BJ (cell line): ENCODE data around the gene NTPCR. TPM values are rescaled to one million over a fixed set of nuclear protein-coding genes. Genes with fewer than 3 reads are reported as not detected.

Experiments
- CTCF ChIA-PET: fragments of 350-600 bp; formaldehyde crosslinking; extraction: SDS; loops from one replicate; lab custom pipeline; 2021; ENCODE audit warnings: antibody characterized with exemption, inconsistent platforms; lab: Yijun Ruan, JAX
- POLR2A ChIA-PET: fragments of 300-600 bp; sonication (Branson Sonifier 250); formaldehyde crosslinking; extraction: SDS; loops from one replicate; lab custom pipeline; 2021; ENCODE audit warnings: antibody characterized with exemption; lab: Charles Lee
- DNase-seq: peaks from one replicate; pipeline ENCODE4 v3.0.0-alpha.2; 2011; ENCODE audit warnings: low read depth
- H3K27me3 ChIP-seq: 2 replicates; pipeline ENCODE4 v1.6.0; 2011; ENCODE audit warnings: low read length; ENCODE audit not compliant: control insufficient read depth, insufficient read depth
- H3K36me3 ChIP-seq: 2 replicates; pipeline ENCODE4 v1.5.1; 2011; ENCODE audit warnings: low read length; ENCODE audit not compliant: control insufficient read depth, insufficient read depth
- H3K4me3 ChIP-seq: 2 replicates; pipeline ENCODE4 v1.5.1; 2011; ENCODE audit warnings: low read depth, mild to moderate bottlenecking, control low read depth, low read length
- CTCF ChIP-seq: IDR thresholded peaks from 2 replicates; pipeline ENCODE4 v1.5.1; 2011; ENCODE audit warnings: low read depth, mild to moderate bottlenecking, control low read depth, inconsistent platforms, low read length, moderate library complexity; ENCODE audit not compliant: insufficient read depth
- polyA plus RNA-seq: library from polyadenylated mRNA; depleted of rRNA; stranded (reverse); fragments of >200 nt; gene quantifications from 2 replicates; pipeline ENCODE4 v1.2.3, GENCODE V29; 2011

NTPCR gene
- polyA plus RNA-seq, 1 experiment, result 23.4 TPM

DNA sequence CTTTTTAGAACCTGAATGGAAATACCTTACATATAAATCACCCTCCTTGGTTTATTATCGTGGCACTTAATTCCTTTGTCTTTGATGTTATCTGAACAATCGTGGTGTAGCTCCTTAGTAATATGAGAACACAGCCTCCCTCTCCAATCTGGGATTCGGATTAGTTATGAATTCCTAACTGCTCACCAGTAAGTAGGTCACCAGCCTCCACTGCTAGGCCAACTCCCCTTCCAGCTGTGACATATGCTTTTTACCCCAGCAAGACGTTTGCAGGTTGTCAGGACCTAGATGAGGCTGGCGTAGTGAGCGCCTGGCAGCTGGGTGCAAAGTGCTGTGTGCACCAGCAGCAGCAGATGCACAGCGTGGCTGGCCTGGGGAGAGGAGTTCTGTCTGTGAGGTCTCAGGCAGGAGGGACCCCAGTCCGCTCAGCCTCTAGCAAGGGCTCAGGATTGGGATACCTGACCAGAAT is 38.2 kb downstream of the NTPCR start:
- ChIA-PET CTCF (no interaction called here), POLR2A (no interaction called here)
- Histone ChIP-seq H3K27me3 (no peaks in the 10 kb centered on the region), H3K4me3 (no peak overlapping the region), H3K36me3 (peaks cover 3% of the 10 kb centered on the region; the same call in 1 of the 2 replicates)
- peak; percentile 26 for DNase-seq
- no peak for TF ChIP-seq CTCF

GRCh38 chr1:232990176-232991128 is 40.0 kb downstream of the NTPCR start:
- no peak for DNase-seq
- Histone ChIP-seq H3K27me3 (no peaks in the 10 kb centered on the region), H3K36me3 (peaks cover 3% of the 10 kb centered on the region; the same call in 1 of the 2 replicates), H3K4me3 (no peak overlapping the region)
- CTCF ChIA-PET, result interaction anchor here (1.2 to 1.6 kb wide), 2 partner anchors 8 to 17 kb away, joined by 5 to 6 read pairs; no protein-coding TSS in a partner anchor
- TF ChIP-seq CTCF, result no peak
- POLR2A ChIA-PET, result no interaction called here

GRCh38 chr1:232991238-232991637 is 40.8 kb downstream of the NTPCR start:
- no peak for TF ChIP-seq CTCF
- POLR2A ChIA-PET, result no interaction called here

DNA sequence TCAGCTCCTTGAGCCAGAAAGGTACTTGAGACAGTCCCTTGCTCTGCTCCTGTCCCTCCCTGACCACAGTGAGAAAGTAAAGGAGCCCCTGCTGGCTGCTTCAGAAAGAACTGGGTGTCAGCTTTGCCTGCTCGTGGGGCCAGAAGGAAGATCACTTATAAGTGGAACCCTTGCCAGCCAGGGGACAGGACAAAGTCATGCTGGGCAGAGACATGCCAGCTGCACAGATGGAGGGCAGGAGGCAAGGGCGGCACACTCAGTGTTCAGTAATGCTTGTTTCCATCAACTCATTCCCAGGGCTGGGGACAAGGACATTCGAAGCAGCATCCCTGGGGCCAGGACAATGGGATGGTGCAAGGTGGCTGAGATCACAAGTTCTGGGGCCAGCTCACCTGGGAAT is 41.8 kb downstream of the NTPCR start:
- ChIA-PET POLR2A (no interaction called here), CTCF (interaction anchor here (1.6 kb wide), 1 partner anchor 15 kb away, joined by 5 read pairs; no protein-coding TSS in a partner anchor)
- no peaks in the 10 kb centered on the region for H3K27me3 ChIP-seq
- peaks cover 2% of the 10 kb centered on the region for H3K36me3 ChIP-seq
- DNase-seq, result no peak
- no peak overlapping the region for H3K4me3 ChIP-seq
- TF ChIP-seq CTCF, result no peak

More at GRCh38 chr1:232991238-232991637, 40.8 kb downstream of the NTPCR start:
- DNase-seq, result no peak
- CTCF ChIA-PET, result interaction anchor here (1.6 kb wide), 1 partner anchor 16 kb away, joined by 5 read pairs; no protein-coding TSS in a partner anchor
- no peak overlapping the region for H3K4me3 ChIP-seq
- H3K27me3 ChIP-seq, result no peaks in the 10 kb centered on the region
- peaks cover 2% of the 10 kb centered on the region; the same call in 1 of the 2 replicates for H3K36me3 ChIP-seq

GRCh38 chr1:232993555-232993954 is 43.1 kb downstream of the NTPCR start:
- POLR2A ChIA-PET, result no interaction called here
- CTCF ChIA-PET, result no interaction called here
- no peak for DNase-seq
- H3K27me3 ChIP-seq, result no peaks in the 10 kb centered on the region
- no peak for TF ChIP-seq CTCF
- peaks cover 3% of the 10 kb centered on the region for H3K36me3 ChIP-seq
- H3K4me3 ChIP-seq, result no peak overlapping the region
